H1 (cell line): ENCODE data around the gene USP13. TPM values are rescaled to one million over a fixed set of nuclear protein-coding genes. Genes with fewer than 3 reads are reported as not detected.

ENCODE experiments used
- CTCF ChIA-PET: fragments of 300-600 bp; sonication (Branson Sonifier 250); formaldehyde crosslinking; loops from one replicate; lab custom pipeline; 2021; ENCODE audit not compliant: partially characterized antibody; lab: Charles Lee
- POLR2A ChIA-PET: fragments of 300-600 bp; sonication (Branson Sonifier 250); formaldehyde crosslinking; loops from one replicate; lab custom pipeline; 2021; ENCODE audit warnings: inconsistent platforms; ENCODE audit not compliant: partially characterized antibody; lab: Charles Lee
- DNase-seq, 2 experiments: peaks; one replicate each; pipeline versions ENCODE4 v3.0.0 to v3.0.0-alpha.2; 2010 to 2022; ENCODE audit warnings: low spot score in 2 of 2, low read depth in 1 of 2, mixed read lengths in 1 of 2
- FAIRE-seq: peaks from 2 replicates; lab custom pipeline; 2011; peaks lifted over from hg19 to GRCh38; lab: Jason Lieb, UNC
- H2AFZ ChIP-seq: 2 replicates; pipeline ENCODE4 v1.8.1; 2012; ENCODE audit warnings: low read length, inconsistent platforms
- H2AK5ac ChIP-seq: 2 replicates; pipeline ENCODE4 v1.6.1; 2013; ENCODE audit warnings: low read depth, low read length
- H2BK120ac ChIP-seq: replicated peaks from 2 replicates; pipeline ENCODE3; 2013; ENCODE audit warnings: low read depth, low read length, inconsistent platforms
- H2BK12ac ChIP-seq: 2 replicates; pipeline ENCODE4 v1.6.1; 2013; ENCODE audit warnings: low read depth, low read length
- H2BK15ac ChIP-seq: 2 replicates; pipeline ENCODE4 v1.6.1; 2013; ENCODE audit warnings: low read length
- H2BK20ac ChIP-seq: 2 replicates; pipeline ENCODE4 v1.6.1; 2013; ENCODE audit warnings: low read length
- H2BK5ac ChIP-seq: 2 replicates; pipeline ENCODE4 v1.6.1; 2013; ENCODE audit warnings: low read depth, low read length
- H3K14ac ChIP-seq: 2 replicates; pipeline ENCODE4 v1.6.1; 2013; ENCODE audit warnings: inconsistent platforms; ENCODE audit not compliant: insufficient read length
- H3K18ac ChIP-seq: 2 replicates; pipeline ENCODE4 v1.6.1; 2013; ENCODE audit warnings: low read length; ENCODE audit errors: extremely low read depth
- H3K23ac ChIP-seq: 2 replicates; pipeline ENCODE4 v1.6.1; 2013; ENCODE audit warnings: inconsistent platforms; ENCODE audit not compliant: insufficient read length
- H3K23me2 ChIP-seq: 2 replicates; pipeline ENCODE4 v1.6.1; 2013; ENCODE audit warnings: low read depth, low read length
- H3K27ac ChIP-seq: 2 replicates; pipeline ENCODE4 v1.6.1; 2011; ENCODE audit warnings: low read depth, low read length, inconsistent platforms
- H3K27me3 ChIP-seq, 4 experiments: replicated peaks in 1 of 4; 1 replicate in 1 of 4; 2 replicates in 3 of 4; pipeline versions ENCODE4 v1.6.1 to v1.8.1; 2011 to 2013; ENCODE audit warnings: low read length in 3 of 4, mild to moderate bottlenecking in 3 of 4, inconsistent platforms in 2 of 4, mixed read lengths in 2 of 4, moderate library complexity in 1 of 4; ENCODE audit not compliant: control insufficient read depth in 3 of 4, insufficient read depth in 3 of 4; ENCODE audit errors: extremely low read depth in 1 of 4
- H3K36me3 ChIP-seq, 4 experiments: 2 replicates each; pipeline versions ENCODE4 v1.6.1 to v1.8.1; 2011 to 2013; ENCODE audit warnings: mild to moderate bottlenecking in 4 of 4, low read length in 3 of 4, moderate library complexity in 2 of 4, control low read depth in 1 of 4, inconsistent platforms in 1 of 4; ENCODE audit not compliant: insufficient read depth in 4 of 4, control insufficient read depth in 2 of 4
- H3K4ac ChIP-seq: replicated peaks from 2 replicates; pipeline ENCODE3; 2013; ENCODE audit warnings: low read length, low read depth, mixed read lengths, inconsistent platforms; ENCODE audit not compliant: insufficient read length
- H3K4me1 ChIP-seq, 4 experiments: replicated peaks in 1 of 4; 1 replicate in 1 of 4; 2 replicates in 3 of 4; pipeline versions ENCODE4 v1.6.1 to v1.8.1; 2011 to 2013; ENCODE audit warnings: low read length in 3 of 4, inconsistent platforms in 2 of 4, mixed read lengths in 1 of 4; ENCODE audit not compliant: insufficient read depth in 4 of 4, control insufficient read depth in 3 of 4
- H3K4me2 ChIP-seq, 2 experiments: 2 replicates each; pipeline versions ENCODE4 v1.6.1 to v1.8.1; 2011 to 2013; ENCODE audit warnings: low read depth in 2 of 2, low read length in 2 of 2, control low read depth in 1 of 2, inconsistent platforms in 1 of 2, mild to moderate bottlenecking in 1 of 2; ENCODE audit not compliant: insufficient read depth in 1 of 2
- H3K4me3 ChIP-seq, 4 experiments: fragments of 200-600, 300-600 bp in 1 of 4; sonication (generic), shearing (Covaris generic), sonication (Bioruptor Twin) in 1 of 4; 2 replicates each; pipeline versions ENCODE4 v1.5.1 to v1.8.1; 2011 to 2016; ENCODE audit warnings: low read length in 4 of 4, low read depth in 3 of 4, control low read depth in 2 of 4, inconsistent platforms in 2 of 4, mild to moderate bottlenecking in 2 of 4, mixed read lengths in 1 of 4, moderate library complexity in 1 of 4; ENCODE audit not compliant: insufficient read depth in 2 of 4; ENCODE audit errors: extremely low read depth in 1 of 4
- H3K56ac ChIP-seq: replicated peaks from 2 replicates; pipeline ENCODE3; 2013; ENCODE audit warnings: low read depth, mild to moderate bottlenecking, mixed read lengths, low read length, inconsistent platforms; ENCODE audit not compliant: insufficient read length
- H3K79me1 ChIP-seq: 2 replicates; pipeline ENCODE4 v1.6.1; 2013; ENCODE audit warnings: low read depth, low read length, control low read depth
- H3K79me2 ChIP-seq, 2 experiments: 2 replicates each; pipeline versions ENCODE4 v1.6.1 to v1.8.1; 2012 to 2013; ENCODE audit warnings: low read length in 2 of 2, mild to moderate bottlenecking in 2 of 2, inconsistent platforms in 1 of 2; ENCODE audit not compliant: insufficient read depth in 2 of 2, control insufficient read depth in 1 of 2
- H3K9ac ChIP-seq, 4 experiments: replicated peaks in 1 of 4; 1 replicate in 1 of 4; 2 replicates in 3 of 4; pipeline versions ENCODE4 v1.6.1 to v1.8.1; 2011 to 2013; ENCODE audit warnings: low read depth in 3 of 4, low read length in 3 of 4, control low read depth in 2 of 4, mild to moderate bottlenecking in 2 of 4, moderate library complexity in 2 of 4, inconsistent platforms in 1 of 4; ENCODE audit errors: extremely low read depth in 1 of 4
- H3K9me3 ChIP-seq, 2 experiments: 2 replicates each; pipeline versions ENCODE4 v1.6.1 to v1.8.1; 2012 to 2013; ENCODE audit warnings: mild to moderate bottlenecking in 2 of 2, moderate library complexity in 2 of 2, control low read depth in 1 of 2, inconsistent platforms in 1 of 2, low read depth in 1 of 2, low read length in 1 of 2, mixed read lengths in 1 of 2; ENCODE audit not compliant: insufficient read depth in 2 of 2
- H4K20me1 ChIP-seq, 2 experiments: replicated peaks in 1 of 2; 2 replicates each; pipeline versions ENCODE3 to v1.8.1; 2011 to 2013; ENCODE audit warnings: inconsistent platforms in 2 of 2, low read length in 2 of 2, mild to moderate bottlenecking in 1 of 2; ENCODE audit not compliant: insufficient read depth in 2 of 2, control insufficient read depth in 1 of 2
- H4K5ac ChIP-seq: 2 replicates; pipeline ENCODE4 v1.6.1; 2013; ENCODE audit warnings: low read length, low read depth, mixed read lengths, inconsistent platforms; ENCODE audit not compliant: insufficient read length
- H4K8ac ChIP-seq: 2 replicates; pipeline ENCODE4 v1.8.0; 2013; ENCODE audit warnings: mild to moderate bottlenecking, moderate library complexity, low read length, inconsistent platforms; ENCODE audit not compliant: insufficient read depth; ENCODE audit errors: extremely low read depth
- H4K91ac ChIP-seq: replicated peaks from 2 replicates; pipeline ENCODE3; 2013; ENCODE audit warnings: low read length, mixed read lengths, inconsistent platforms; ENCODE audit not compliant: insufficient read length
- ASH2L ChIP-seq: fragments of 200-600, 300-600 bp; sonication (generic); IDR thresholded peaks from one replicate; pipeline ENCODE4 v1.7.1; 2017; ENCODE audit warnings: low read length
- EGR1 ChIP-seq: IDR thresholded peaks from 2 replicates; pipeline ENCODE4 v1.6.1; 2011; ENCODE audit warnings: low read depth, low read length, borderline replicate concordance
- KDM5A ChIP-seq: fragments of 200-600 bp; IDR thresholded peaks from 2 replicates; pipeline ENCODE4 v1.7.1; 2012; ENCODE audit warnings: mild to moderate bottlenecking, low read length, inconsistent platforms, mixed read lengths
- POLR2A ChIP-seq, 2 experiments: IDR thresholded peaks; 1 replicate in 1 of 2; 2 replicates in 1 of 2; pipeline ENCODE4 v1.6.1; 2011; ENCODE audit warnings: low read depth in 2 of 2, low read length in 2 of 2, mild to moderate bottlenecking in 2 of 2; ENCODE audit errors: control extremely low read depth in 1 of 2
- RNF2 ChIP-seq: fragments of 200-900, 300-1000 bp; sonication (generic); IDR thresholded peaks from 2 replicates; pipeline ENCODE4 v1.7.1; 2016; ENCODE audit warnings: borderline replicate concordance, low read depth, mild to moderate bottlenecking, antibody characterized with exemption, low read length; ENCODE audit not compliant: poor library complexity, severe bottlenecking; ENCODE audit errors: missing control alignments
- SIRT6 ChIP-seq: IDR thresholded peaks from one replicate; pipeline ENCODE4 v1.7.1; 2012; ENCODE audit warnings: low read length, inconsistent platforms
- TBP ChIP-seq: IDR thresholded peaks from 2 replicates; pipeline ENCODE4 v1.6.1; 2011; ENCODE audit warnings: low read depth, low read length, improper control_type of control experiment
- WGBS, 2 experiments: shearing (Covaris generic) in 1 of 2; methylation state at CpG; one replicate each; pipeline versions ENCODE4 v1.1.6 to v1.1.7; 2013 to 2015; ENCODE audit warnings: low lambda C conversion rate in 2 of 2, mixed read lengths in 2 of 2, inconsistent platforms in 1 of 2, low coverage in 1 of 2, missing lambda C conversion rate in 1 of 2; ENCODE audit not compliant: insufficient replicate concordance in 2 of 2, insufficient coverage in 1 of 2, insufficient read length in 1 of 2; ENCODE audit errors: extremely low coverage in 1 of 2, missing lambda C conversion rate in 1 of 2; 5-methylcytosine and 5-hydroxymethylcytosine counted together
- polyA plus RNA-seq, 7 experiments: library from polyadenylated mRNA; depleted of rRNA in 3 of 7; stranded (reverse) in 5 of 7; unstranded in 2 of 7; fragments of >200 nt in 5 of 7; fragments of 200-250 nt in 2 of 7; gene quantifications; 1 replicate in 5 of 7; 2 replicates in 1 of 7; 4 replicates in 1 of 7; pipeline versions ENCODE4 v1.2.1 to v1.2.3, GENCODE V29; 2011 to 2013; ENCODE audit warnings: missing spikeins in 2 of 7, mixed read lengths in 2 of 7
- total RNA-seq: library from RNA; stranded (reverse); fragmentation: NEBNext Ultra II Directional; extraction: Animal tissue kit (Norgen Biotek cat#: 25700); gene quantifications from 2 replicates; pipeline ENCODE4 v1.2.1, GENCODE V29; 2021

USP13 gene
- total and polyA plus RNA-seq, 2 of the 8 experiments (the other 6 are each of a cell fraction or from before 2014, with no cell fraction given) = 7.9 to 25.9 TPM

- Histone ChIP-seq H3K56ac (no peak overlapping the region), H2BK12ac (no peak overlapping the region), H4K5ac (no peak overlapping the region), H3K18ac (no peak overlapping the region), H3K27ac (no peak overlapping the region), H2BK120ac (no peak overlapping the region), H2BK15ac (no peak overlapping the region), H3K79me1 (peaks cover 23% of the 10 kb centered on the region), H2AK5ac (no peak overlapping the region), H2BK5ac (no peak overlapping the region), H4K20me1 (peaks cover 5 to 7% of the 10 kb centered on the region in 2 experiments), H3K79me2 (peaks cover 21 to 94% of the 10 kb centered on the region in 2 experiments), H3K4me2 (no peak overlapping the region), H3K4ac (no peak overlapping the region), H2AFZ (no peak overlapping the region), H3K23me2 (no peaks in the 10 kb centered on the region), H2BK20ac (no peak overlapping the region), H3K4me3 (no peak overlapping the region), H3K23ac (no peak overlapping the region), H4K8ac (no peak overlapping the region), H3K9ac (no peak overlapping the region), H3K36me3 (no peaks in the 10 kb centered on the region), H4K91ac (no peak overlapping the region), H3K4me1 (peaks cover 0 to 6% (median 3%) of the 10 kb centered on the region in 4 experiments; a peak in 3 of 7 replicates), H3K27me3 (no peaks in the 10 kb centered on the region), H3K14ac (no peak overlapping the region), H3K9me3 (no peaks in the 10 kb centered on the region)
- DNase-seq (no peak), FAIRE-seq (no peak)
- ChIA-PET POLR2A (interaction anchor here (1.9 to 2.4 kb wide), 3 partner anchors 8 to 12 kb away, joined by 4 to 11 read pairs (median 9); partner anchors contain the start of gene USP13), CTCF (interaction anchor here (0.6 to 5.8 kb wide), 3 partner anchors 8 to 126 kb away, joined by 6 to 29 read pairs (median 7); partner anchors contain the start of gene USP13)
- TF ChIP-seq ASH2L = no peak
- no peak for TF ChIP-seq RNF2
- no peak for TF ChIP-seq POLR2A (IDR thresholded peaks at IDR 0.05; ENCODE audit: control extremely low read depth in 1 of 2, low read depth in 2 of 2, low read length in 2 of 2)
- no peak for TF ChIP-seq KDM5A
- no peak for TF ChIP-seq EGR1
- no peak for TF ChIP-seq TBP
- no peak for TF ChIP-seq SIRT6
- whole genome bisulfite sequencing, 2 experiments = 84% methylated on average over 3 of the region's 3 CpGs; no CpG with 5 or more reads in 1 of the 2 experiments
Observed at GRCh38 chr3:179660872-179661271, 8.0 kb downstream of the USP13 start.
